H1 (cell line): ENCODE data around the gene GNAS. TPM values are rescaled to one million over a fixed set of nuclear protein-coding genes. Genes with fewer than 3 reads are reported as not detected.

Experiments
- CTCF ChIA-PET: fragments of 300-600 bp; sonication (Branson Sonifier 250); formaldehyde crosslinking; loops from one replicate; lab custom pipeline; 2021; ENCODE audit not compliant: partially characterized antibody; lab: Charles Lee
- POLR2A ChIA-PET: fragments of 300-600 bp; sonication (Branson Sonifier 250); formaldehyde crosslinking; loops from one replicate; lab custom pipeline; 2021; ENCODE audit warnings: inconsistent platforms; ENCODE audit not compliant: partially characterized antibody; lab: Charles Lee
- DNase-seq, 2 experiments: peaks; one replicate each; pipeline versions ENCODE4 v3.0.0 to v3.0.0-alpha.2; 2010 to 2022; ENCODE audit warnings: low spot score in 2 of 2, low read depth in 1 of 2, mixed read lengths in 1 of 2
- FAIRE-seq: peaks from 2 replicates; lab custom pipeline; 2011; peaks lifted over from hg19 to GRCh38; lab: Jason Lieb, UNC
- H2AFZ ChIP-seq: 2 replicates; pipeline ENCODE4 v1.8.1; 2012; ENCODE audit warnings: low read length, inconsistent platforms
- H2AK5ac ChIP-seq: 2 replicates; pipeline ENCODE4 v1.6.1; 2013; ENCODE audit warnings: low read depth, low read length
- H2BK120ac ChIP-seq: replicated peaks from 2 replicates; pipeline ENCODE3; 2013; ENCODE audit warnings: low read depth, low read length, inconsistent platforms
- H2BK12ac ChIP-seq: 2 replicates; pipeline ENCODE4 v1.6.1; 2013; ENCODE audit warnings: low read depth, low read length
- H2BK15ac ChIP-seq: 2 replicates; pipeline ENCODE4 v1.6.1; 2013; ENCODE audit warnings: low read length
- H2BK20ac ChIP-seq: 2 replicates; pipeline ENCODE4 v1.6.1; 2013; ENCODE audit warnings: low read length
- H2BK5ac ChIP-seq: 2 replicates; pipeline ENCODE4 v1.6.1; 2013; ENCODE audit warnings: low read depth, low read length
- H3K14ac ChIP-seq: 2 replicates; pipeline ENCODE4 v1.6.1; 2013; ENCODE audit warnings: inconsistent platforms; ENCODE audit not compliant: insufficient read length
- H3K18ac ChIP-seq: 2 replicates; pipeline ENCODE4 v1.6.1; 2013; ENCODE audit warnings: low read length; ENCODE audit errors: extremely low read depth
- H3K23ac ChIP-seq: 2 replicates; pipeline ENCODE4 v1.6.1; 2013; ENCODE audit warnings: inconsistent platforms; ENCODE audit not compliant: insufficient read length
- H3K23me2 ChIP-seq: 2 replicates; pipeline ENCODE4 v1.6.1; 2013; ENCODE audit warnings: low read depth, low read length
- H3K27ac ChIP-seq: 2 replicates; pipeline ENCODE4 v1.6.1; 2011; ENCODE audit warnings: low read depth, low read length, inconsistent platforms
- H3K27me3 ChIP-seq, 4 experiments: replicated peaks in 1 of 4; 1 replicate in 1 of 4; 2 replicates in 3 of 4; pipeline versions ENCODE4 v1.6.1 to v1.8.1; 2011 to 2013; ENCODE audit warnings: low read length in 3 of 4, mild to moderate bottlenecking in 3 of 4, inconsistent platforms in 2 of 4, mixed read lengths in 2 of 4, moderate library complexity in 1 of 4; ENCODE audit not compliant: control insufficient read depth in 3 of 4, insufficient read depth in 3 of 4; ENCODE audit errors: extremely low read depth in 1 of 4
- H3K36me3 ChIP-seq, 4 experiments: 2 replicates each; pipeline versions ENCODE4 v1.6.1 to v1.8.1; 2011 to 2013; ENCODE audit warnings: mild to moderate bottlenecking in 4 of 4, low read length in 3 of 4, moderate library complexity in 2 of 4, control low read depth in 1 of 4, inconsistent platforms in 1 of 4; ENCODE audit not compliant: insufficient read depth in 4 of 4, control insufficient read depth in 2 of 4
- H3K4ac ChIP-seq: replicated peaks from 2 replicates; pipeline ENCODE3; 2013; ENCODE audit warnings: low read length, low read depth, mixed read lengths, inconsistent platforms; ENCODE audit not compliant: insufficient read length
- H3K4me1 ChIP-seq, 4 experiments: replicated peaks in 1 of 4; 1 replicate in 1 of 4; 2 replicates in 3 of 4; pipeline versions ENCODE4 v1.6.1 to v1.8.1; 2011 to 2013; ENCODE audit warnings: low read length in 3 of 4, inconsistent platforms in 2 of 4, mixed read lengths in 1 of 4; ENCODE audit not compliant: insufficient read depth in 4 of 4, control insufficient read depth in 3 of 4
- H3K4me2 ChIP-seq, 2 experiments: 2 replicates each; pipeline versions ENCODE4 v1.6.1 to v1.8.1; 2011 to 2013; ENCODE audit warnings: low read depth in 2 of 2, low read length in 2 of 2, control low read depth in 1 of 2, inconsistent platforms in 1 of 2, mild to moderate bottlenecking in 1 of 2; ENCODE audit not compliant: insufficient read depth in 1 of 2
- H3K4me3 ChIP-seq, 4 experiments: fragments of 200-600, 300-600 bp in 1 of 4; sonication (generic), shearing (Covaris generic), sonication (Bioruptor Twin) in 1 of 4; 2 replicates each; pipeline versions ENCODE4 v1.5.1 to v1.8.1; 2011 to 2016; ENCODE audit warnings: low read length in 4 of 4, low read depth in 3 of 4, control low read depth in 2 of 4, inconsistent platforms in 2 of 4, mild to moderate bottlenecking in 2 of 4, mixed read lengths in 1 of 4, moderate library complexity in 1 of 4; ENCODE audit not compliant: insufficient read depth in 2 of 4; ENCODE audit errors: extremely low read depth in 1 of 4
- H3K56ac ChIP-seq: replicated peaks from 2 replicates; pipeline ENCODE3; 2013; ENCODE audit warnings: low read depth, mild to moderate bottlenecking, mixed read lengths, low read length, inconsistent platforms; ENCODE audit not compliant: insufficient read length
- H3K79me1 ChIP-seq: 2 replicates; pipeline ENCODE4 v1.6.1; 2013; ENCODE audit warnings: low read depth, low read length, control low read depth
- H3K79me2 ChIP-seq, 2 experiments: 2 replicates each; pipeline versions ENCODE4 v1.6.1 to v1.8.1; 2012 to 2013; ENCODE audit warnings: low read length in 2 of 2, mild to moderate bottlenecking in 2 of 2, inconsistent platforms in 1 of 2; ENCODE audit not compliant: insufficient read depth in 2 of 2, control insufficient read depth in 1 of 2
- H3K9ac ChIP-seq, 4 experiments: replicated peaks in 1 of 4; 1 replicate in 1 of 4; 2 replicates in 3 of 4; pipeline versions ENCODE4 v1.6.1 to v1.8.1; 2011 to 2013; ENCODE audit warnings: low read depth in 3 of 4, low read length in 3 of 4, control low read depth in 2 of 4, mild to moderate bottlenecking in 2 of 4, moderate library complexity in 2 of 4, inconsistent platforms in 1 of 4; ENCODE audit errors: extremely low read depth in 1 of 4
- H3K9me3 ChIP-seq, 2 experiments: 2 replicates each; pipeline versions ENCODE4 v1.6.1 to v1.8.1; 2012 to 2013; ENCODE audit warnings: mild to moderate bottlenecking in 2 of 2, moderate library complexity in 2 of 2, control low read depth in 1 of 2, inconsistent platforms in 1 of 2, low read depth in 1 of 2, low read length in 1 of 2, mixed read lengths in 1 of 2; ENCODE audit not compliant: insufficient read depth in 2 of 2
- H4K20me1 ChIP-seq, 2 experiments: replicated peaks in 1 of 2; 2 replicates each; pipeline versions ENCODE3 to v1.8.1; 2011 to 2013; ENCODE audit warnings: inconsistent platforms in 2 of 2, low read length in 2 of 2, mild to moderate bottlenecking in 1 of 2; ENCODE audit not compliant: insufficient read depth in 2 of 2, control insufficient read depth in 1 of 2
- H4K5ac ChIP-seq: 2 replicates; pipeline ENCODE4 v1.6.1; 2013; ENCODE audit warnings: low read length, low read depth, mixed read lengths, inconsistent platforms; ENCODE audit not compliant: insufficient read length
- H4K8ac ChIP-seq: 2 replicates; pipeline ENCODE4 v1.8.0; 2013; ENCODE audit warnings: mild to moderate bottlenecking, moderate library complexity, low read length, inconsistent platforms; ENCODE audit not compliant: insufficient read depth; ENCODE audit errors: extremely low read depth
- H4K91ac ChIP-seq: replicated peaks from 2 replicates; pipeline ENCODE3; 2013; ENCODE audit warnings: low read length, mixed read lengths, inconsistent platforms; ENCODE audit not compliant: insufficient read length
- EP300 ChIP-seq, 2 experiments: IDR thresholded peaks; 1 replicate in 1 of 2; 2 replicates in 1 of 2; pipeline ENCODE4 v1.6.1; 2011 to 2012; ENCODE audit warnings: low read depth in 2 of 2, low read length in 2 of 2, mild to moderate bottlenecking in 2 of 2, borderline replicate concordance in 1 of 2, inconsistent platforms in 1 of 2, moderate library complexity in 1 of 2
- SIN3A ChIP-seq, 2 experiments: IDR thresholded peaks in 1 of 2; conservative IDR thresholded peaks in 1 of 2; 2 replicates each; pipeline ENCODE4 v1.6.1; 2011 to 2012; ENCODE audit warnings: low read length in 2 of 2, improper control_type of control experiment in 1 of 2, low read depth in 1 of 2, mild to moderate bottlenecking in 1 of 2
- SIX5 ChIP-seq: IDR thresholded peaks from 2 replicates; pipeline ENCODE4 v1.6.1; 2011; ENCODE audit warnings: mild to moderate bottlenecking, low read depth, low read length
- SP1 ChIP-seq: IDR thresholded peaks from 2 replicates; pipeline ENCODE4 v1.6.1; 2011; ENCODE audit warnings: low read depth, low read length
- WGBS, 2 experiments: shearing (Covaris generic) in 1 of 2; methylation state at CpG; one replicate each; pipeline versions ENCODE4 v1.1.6 to v1.1.7; 2013 to 2015; ENCODE audit warnings: low lambda C conversion rate in 2 of 2, mixed read lengths in 2 of 2, inconsistent platforms in 1 of 2, low coverage in 1 of 2, missing lambda C conversion rate in 1 of 2; ENCODE audit not compliant: insufficient replicate concordance in 2 of 2, insufficient coverage in 1 of 2, insufficient read length in 1 of 2; ENCODE audit errors: extremely low coverage in 1 of 2, missing lambda C conversion rate in 1 of 2; 5-methylcytosine and 5-hydroxymethylcytosine counted together
- polyA plus RNA-seq, 7 experiments: library from polyadenylated mRNA; depleted of rRNA in 3 of 7; stranded (reverse) in 5 of 7; unstranded in 2 of 7; fragments of >200 nt in 5 of 7; fragments of 200-250 nt in 2 of 7; gene quantifications; 1 replicate in 5 of 7; 2 replicates in 1 of 7; 4 replicates in 1 of 7; pipeline versions ENCODE4 v1.2.1 to v1.2.3, GENCODE V29; 2011 to 2013; ENCODE audit warnings: missing spikeins in 2 of 7, mixed read lengths in 2 of 7
- total RNA-seq: library from RNA; stranded (reverse); fragmentation: NEBNext Ultra II Directional; extraction: Animal tissue kit (Norgen Biotek cat#: 25700); gene quantifications from 2 replicates; pipeline ENCODE4 v1.2.1, GENCODE V29; 2021

Gene GNAS
- total and polyA plus RNA-seq, 2 of the 8 experiments (the other 6 are each of a cell fraction or from before 2014, with no cell fraction given): 989 to 1,613 TPM

DNA sequence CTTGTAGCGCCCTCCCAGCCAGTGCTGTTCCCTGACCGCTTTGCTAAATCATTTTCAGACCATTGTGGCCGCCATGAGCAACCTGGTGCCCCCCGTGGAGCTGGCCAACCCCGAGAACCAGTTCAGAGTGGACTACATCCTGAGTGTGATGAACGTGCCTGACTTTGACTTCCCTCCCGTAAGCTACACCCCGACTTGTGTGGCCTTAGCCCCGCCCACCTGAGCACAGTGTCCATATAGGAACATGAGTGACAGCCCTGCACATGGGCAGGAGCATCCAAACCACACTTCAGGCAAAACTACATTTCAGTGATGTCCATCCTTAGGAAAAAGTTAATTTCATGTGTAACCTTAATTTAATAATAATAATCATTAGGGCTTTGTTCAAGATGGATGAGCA, 51.1 kb downstream of the GNAS start:
- H2BK120ac ChIP-seq: no peak overlapping the region
- H3K79me1 ChIP-seq: peaks cover 3% of the 10 kb centered on the region
- H3K23me2 ChIP-seq: no peaks in the 10 kb centered on the region; the same call in 1 of the 2 replicates
- H3K4me1 ChIP-seq: peaks cover 7 to 12% (median 10%) of the 10 kb centered on the region in 4 experiments
- no peak overlapping the region for H2AK5ac ChIP-seq
- FAIRE-seq (no peak), DNase-seq (no peak)
- H3K27ac ChIP-seq: no peak overlapping the region
- H2BK5ac ChIP-seq: no peak overlapping the region
- no peak overlapping the region for H2AFZ ChIP-seq
- H3K18ac ChIP-seq: no peak overlapping the region
- H4K20me1 ChIP-seq: peaks cover 11 to 42% of the 10 kb centered on the region in 2 experiments
- no peak overlapping the region for H3K4me2 ChIP-seq
- H3K9me3 ChIP-seq: no peaks in the 10 kb centered on the region
- H3K36me3 ChIP-seq: peaks cover 34 to 72% (median 57%) of the 10 kb centered on the region in 4 experiments
- H3K4ac ChIP-seq: no peak overlapping the region
- no peak overlapping the region for H3K23ac ChIP-seq
- H3K79me2 ChIP-seq: peaks cover 0 to 54% of the 10 kb centered on the region in 2 experiments; a peak in 3 of 4 replicates
- ChIA-PET CTCF (interaction anchor here (0.5 to 1.1 kb wide), 5 partner anchors 33 to 552 kb away, joined by 3 read pairs; no protein-coding TSS in a partner anchor), POLR2A (interaction anchor here (0.7 to 1.3 kb wide), 3 partner anchors 9 to 90 kb away, joined by 3 to 5 read pairs (median 3); no protein-coding TSS in a partner anchor)
- no peak overlapping the region for H4K91ac ChIP-seq
- no peaks in the 10 kb centered on the region for H3K27me3 ChIP-seq
- H2BK12ac ChIP-seq: no peak overlapping the region
- no peak overlapping the region for H2BK20ac ChIP-seq
- TF ChIP-seq EP300 (IDR thresholded peaks at IDR 0.05; ENCODE audit: borderline replicate concordance in 1 of 2, low read depth in 2 of 2, low read length in 2 of 2): no peak
- 0 out of 4 replicates have a peak, but pooled peaks of 1 of the 2 experiments have one; percentile 50 for TF ChIP-seq SIN3A (conservative IDR thresholded peaks at IDR 0.05 in 1 of 2, IDR thresholded peaks at IDR 0.05 in 1 of 2; ENCODE audit: low read depth in 1 of 2, low read length in 2 of 2)
- 0 out of 2 replicates have a peak, but pooled peaks have one; percentile 32 for TF ChIP-seq SP1
- peak; percentile 3; the same call in 1 of the 2 replicates for TF ChIP-seq SIX5
- no peak overlapping the region for H4K8ac ChIP-seq
- H3K14ac ChIP-seq: no peak overlapping the region
- H4K5ac ChIP-seq: no peak overlapping the region
- H2BK15ac ChIP-seq: no peak overlapping the region
- no peak overlapping the region for H3K9ac ChIP-seq
- 94% methylated on average over 9 of the region's 9 CpGs; no CpG with 5 or more reads in 1 of the 2 experiments for WGBS, 2 experiments
- H3K4me3 ChIP-seq: no peak overlapping the region
- H3K56ac ChIP-seq: no peak overlapping the region
